ENCODE data around the gene SLC22A12.

DNA sequence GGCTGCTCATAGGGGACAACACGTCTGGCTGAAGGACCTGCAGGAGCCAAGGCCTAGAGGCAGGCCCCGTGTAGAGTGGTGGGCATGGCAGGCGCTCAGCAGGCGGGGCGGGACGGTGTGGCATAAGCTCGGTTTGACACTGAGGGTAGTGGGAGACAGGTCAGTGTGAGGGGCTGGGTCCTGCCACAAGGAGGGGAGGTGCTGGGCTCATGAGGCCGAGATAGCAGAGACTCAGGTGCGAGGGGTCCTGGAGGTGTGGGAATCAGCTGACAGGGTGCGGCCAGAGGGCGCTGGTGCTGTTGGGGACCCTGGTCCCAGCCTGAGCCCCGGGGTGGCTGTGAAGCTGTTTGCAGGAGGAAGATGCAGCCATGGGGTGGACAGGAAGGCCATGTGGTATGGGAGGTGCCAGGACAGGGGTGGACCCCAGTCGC is 6.7 kb downstream of the SLC22A12 start:
- no peak for TF ChIP-seq POLR2AphosphoS5 (IDR thresholded peaks at IDR 0.05; ENCODE audit: borderline replicate concordance, low read depth, low read length)
- no peak for TF ChIP-seq EZH2 (IDR thresholded peaks at IDR 0.05)
- no peak for TF ChIP-seq FOXP2 (optimal IDR thresholded peaks at IDR 0.05; ENCODE audit: control extremely low read depth, extremely low read length, insufficient read depth)
